Endodermal cell (in vitro differentiated cells): ENCODE data around the gene BLACAT1. TPM values are rescaled to one million over a fixed set of nuclear protein-coding genes. Genes with fewer than 3 reads are reported as not detected.
A peak's percentile ranks its signal among the peaks of the same experiment; 100 is the strongest.

Experiments
- DNase-seq: peaks from one replicate; pipeline ENCODE4 v3.0.0-alpha.2; 2017
- H3K27ac ChIP-seq: 2 replicates; pipeline ENCODE4 v1.5.1; 2013; ENCODE audit warnings: mild to moderate bottlenecking, low read depth, low read length, moderate library complexity
- H3K27me3 ChIP-seq: 2 replicates; pipeline ENCODE4 v1.6.1; 2013; ENCODE audit warnings: mild to moderate bottlenecking, low read length, moderate library complexity; ENCODE audit not compliant: insufficient read depth, control insufficient read depth, poor library complexity, severe bottlenecking
- H3K36me3 ChIP-seq: 2 replicates; pipeline ENCODE4 v1.7.0; 2013; ENCODE audit warnings: mild to moderate bottlenecking, low read length, moderate library complexity; ENCODE audit not compliant: control insufficient read depth, insufficient read depth
- H3K4me1 ChIP-seq: one replicate; pipeline ENCODE4 v1.7.0; 2013; ENCODE audit warnings: low read length; ENCODE audit not compliant: control insufficient read depth, insufficient read depth
- H3K4me3 ChIP-seq: 2 replicates; pipeline ENCODE4 v1.5.1; 2013; ENCODE audit warnings: mild to moderate bottlenecking, low read length, moderate library complexity
- H3K9ac ChIP-seq: 2 replicates; pipeline ENCODE4 v1.6.1; 2013; ENCODE audit warnings: mild to moderate bottlenecking, low read length, moderate library complexity; ENCODE audit not compliant: poor library complexity, severe bottlenecking; ENCODE audit errors: extremely low read depth
- H3K9me3 ChIP-seq: 2 replicates; pipeline ENCODE4 v1.6.1; 2013; ENCODE audit warnings: mild to moderate bottlenecking, low read length, moderate library complexity; ENCODE audit not compliant: control insufficient read depth
- H3K27ac Mint-ChIP-seq: 2 replicates; pipeline ENCODE4 v1.8.0; 2020; ENCODE audit warnings: mixed read lengths
- H3K27me3 Mint-ChIP-seq: 2 replicates; pipeline ENCODE4 v1.8.0; 2021; ENCODE audit warnings: mild to moderate bottlenecking, mixed read lengths; ENCODE audit not compliant: insufficient read depth
- H3K36me3 Mint-ChIP-seq: 2 replicates; pipeline ENCODE4 v1.8.0; 2020; ENCODE audit warnings: low read depth, mixed read lengths
- H3K4me1 Mint-ChIP-seq: 2 replicates; pipeline ENCODE4 v1.8.0; 2020; ENCODE audit warnings: mixed read lengths
- H3K4me3 Mint-ChIP-seq: 2 replicates; pipeline ENCODE4 v1.8.0; 2020; ENCODE audit warnings: mild to moderate bottlenecking, moderate library complexity, mixed read lengths
- H3K9me3 Mint-ChIP-seq: 2 replicates; pipeline ENCODE4 v1.8.0; 2020; ENCODE audit warnings: mild to moderate bottlenecking, mixed read lengths
- CTCF ChIP-seq: fragments of 200-600 bp; sonication (generic); conservative IDR thresholded peaks from 2 replicates; pipeline ENCODE4 v1.5.0; 2021; ENCODE audit warnings: antibody characterized with exemption, mild to moderate bottlenecking
- WGBS, 2 experiments: methylation state at CpG; one replicate each; pipeline versions ENCODE4 v1.1.5 to v1.1.7; 2013; ENCODE audit warnings: missing lambda C conversion rate in 2 of 2, mixed read lengths in 1 of 2; ENCODE audit not compliant: insufficient coverage in 1 of 2, insufficient read length in 1 of 2; 5-methylcytosine and 5-hydroxymethylcytosine counted together
- total RNA-seq, 2 donors: library from RNA; stranded (reverse); fragmentation: NEBNext Ultra II Directional in 1 of 2; extraction: Animal tissue kit (Norgen Biotek cat#: 25700) in 1 of 2; gene quantifications; 2 replicates in 1 of 2; 3 replicates in 1 of 2; pipeline ENCODE4 v1.2.1, GENCODE V29; 2021

Gene BLACAT1
- total RNA-seq, 2 donors from 2014 or later: 7.4 to 7.6 TPM

- Histone ChIP-seq H3K27ac (no peak overlapping the region), H3K9me3 (no peaks in the 10 kb centered on the region), H3K9ac (no peak overlapping the region), H3K36me3 (peaks cover 7% of the 10 kb centered on the region), H3K4me1 (peaks cover 24% of the 10 kb centered on the region), H3K4me3 (no peak overlapping the region), H3K27me3 (no peaks in the 10 kb centered on the region)
- Mint-ChIP-seq H3K4me1 (peaks cover 43% of the 10 kb centered on the region), H3K27me3 (no peaks in the 10 kb centered on the region), H3K36me3 (peaks cover 6% of the 10 kb centered on the region), H3K27ac (no peak overlapping the region), H3K4me3 (no peak overlapping the region), H3K9me3 (no peaks in the 10 kb centered on the region)
- 94 to 95% methylated on average over 4 to 5 of the region's 5 CpGs for WGBS, 2 experiments
- TF ChIP-seq CTCF: no peak
- DNase-seq: no peak
Measured at GRCh38 chr1:205452933-205453332, 2.9 kb downstream of the BLACAT1 start.

- Histone ChIP-seq H3K27me3 (no peaks in the 10 kb centered on the region), H3K9me3 (no peaks in the 10 kb centered on the region), H3K4me3 (no peak overlapping the region), H3K4me1 (peaks cover 30% of the 10 kb centered on the region), H3K36me3 (peaks cover 7% of the 10 kb centered on the region), H3K9ac (no peak overlapping the region), H3K27ac (no peak overlapping the region)
- Mint-ChIP-seq H3K27ac (peak overlapping the region; percentile 82), H3K27me3 (no peaks in the 10 kb centered on the region), H3K9me3 (no peaks in the 10 kb centered on the region), H3K4me3 (peak overlapping the region; percentile 64), H3K36me3 (peaks cover 7% of the 10 kb centered on the region), H3K4me1 (peaks cover 49% of the 10 kb centered on the region)
- no peak for TF ChIP-seq CTCF
- no peak for DNase-seq
- WGBS, 2 experiments: 85 to 100% methylated on average over 1 to 2 of the region's 2 CpGs
Measured at GRCh38 chr1:205452364-205452763, 3.5 kb downstream of the BLACAT1 start.

GRCh38 chr1:205451759-205452164 lies 4.1 kb downstream of the BLACAT1 start:
- peak overlapping the region; percentile 82 for H3K27ac Mint-ChIP-seq
- DNase-seq: peak; percentile 90
- H3K4me3 ChIP-seq: no peak overlapping the region

More at GRCh38 chr1:205451759-205452164, 4.1 kb downstream of the BLACAT1 start:
- Histone ChIP-seq H3K27me3 (no peaks in the 10 kb centered on the region), H3K27ac (peak overlapping the region; percentile 83), H3K9me3 (no peaks in the 10 kb centered on the region), H3K4me1 (peaks cover 35% of the 10 kb centered on the region), H3K36me3 (peaks cover 7% of the 10 kb centered on the region), H3K9ac (no peak overlapping the region)
- WGBS, 2 experiments: 17 to 60% methylated on average over 1 to 2 of the region's 2 CpGs
- peaks cover 55% of the 10 kb centered on the region for H3K4me1 Mint-ChIP-seq
- no peak for TF ChIP-seq CTCF
- peaks cover 13% of the 10 kb centered on the region for H3K36me3 Mint-ChIP-seq
- no peaks in the 10 kb centered on the region for H3K9me3 Mint-ChIP-seq
- H3K4me3 Mint-ChIP-seq: peak overlapping the region; percentile 64
- no peaks in the 10 kb centered on the region for H3K27me3 Mint-ChIP-seq
